ENCODE data around the gene WDR93. TPM values are rescaled to one million over a fixed set of nuclear protein-coding genes. Genes with fewer than 3 reads are reported as not detected.

WDR93 gene
- total and polyA plus RNA-seq, 2 experiments from 2014 or later, result 0.13 TPM; not detected in 1

DNA sequence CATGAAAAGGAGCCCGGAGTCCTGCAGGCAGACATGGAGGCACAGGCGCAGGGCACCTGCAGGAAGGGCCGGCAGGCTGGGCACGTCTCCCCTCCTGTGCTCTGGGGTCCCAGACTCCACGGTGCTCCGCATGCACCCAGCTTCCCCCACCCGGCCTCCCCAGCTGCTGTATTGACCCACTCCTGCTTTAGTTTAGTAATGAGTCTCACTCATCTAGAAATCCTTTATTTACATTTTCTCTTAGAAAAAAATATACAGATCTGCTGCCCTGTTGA lies 94.0 kb downstream of the WDR93 start:
- H3K4me1 ChIP-seq (ENCODE audit: insufficient read depth), result peaks cover 34% of the 10 kb centered on the region
- no peaks in the 10 kb centered on the region for H3K9me2 ChIP-seq (replicated peaks; ENCODE audit: insufficient read depth)
- peak overlapping the region; percentile 76 for H3K27ac ChIP-seq
- 89% methylated on average over 7 of the region's 7 CpGs for WGBS (ENCODE audit: low lambda C conversion rate, missing lambda C conversion rate)
- no peak overlapping the region for H2AFZ ChIP-seq
- TF ChIP-seq EZH2phosphoT487 (IDR thresholded peaks at IDR 0.05; ENCODE audit: low read depth, severe bottlenecking, unreplicated experiment) (no peak), EZH2 (IDR thresholded peaks at IDR 0.05; ENCODE audit: borderline replicate concordance) (no peak)
- TF ChIP-seq, protein P1, sequence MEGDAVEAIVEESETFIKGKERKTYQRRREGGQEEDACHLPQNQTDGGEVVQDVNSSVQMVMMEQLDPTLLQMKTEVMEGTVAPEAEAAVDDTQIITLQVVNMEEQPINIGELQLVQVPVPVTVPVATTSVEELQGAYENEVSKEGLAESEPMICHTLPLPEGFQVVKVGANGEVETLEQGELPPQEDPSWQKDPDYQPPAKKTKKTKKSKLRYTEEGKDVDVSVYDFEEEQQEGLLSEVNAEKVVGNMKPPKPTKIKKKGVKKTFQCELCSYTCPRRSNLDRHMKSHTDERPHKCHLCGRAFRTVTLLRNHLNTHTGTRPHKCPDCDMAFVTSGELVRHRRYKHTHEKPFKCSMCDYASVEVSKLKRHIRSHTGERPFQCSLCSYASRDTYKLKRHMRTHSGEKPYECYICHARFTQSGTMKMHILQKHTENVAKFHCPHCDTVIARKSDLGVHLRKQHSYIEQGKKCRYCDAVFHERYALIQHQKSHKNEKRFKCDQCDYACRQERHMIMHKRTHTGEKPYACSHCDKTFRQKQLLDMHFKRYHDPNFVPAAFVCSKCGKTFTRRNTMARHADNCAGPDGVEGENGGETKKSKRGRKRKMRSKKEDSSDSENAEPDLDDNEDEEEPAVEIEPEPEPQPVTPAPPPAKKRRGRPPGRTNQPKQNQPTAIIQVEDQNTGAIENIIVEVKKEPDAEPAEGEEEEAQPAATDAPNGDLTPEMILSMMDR (IDR thresholded peaks at IDR 0.05; ENCODE audit: poor library complexity), result no peak
- no peak for DNase-seq (ENCODE audit: low spot score)
- H3K9me3 ChIP-seq (ENCODE audit: low read depth), result peaks cover 3% of the 10 kb centered on the region
- no peaks in the 10 kb centered on the region for H3K27me3 ChIP-seq
- no peaks in the 10 kb centered on the region for H3K36me3 ChIP-seq (replicated peaks; ENCODE audit: insufficient read depth, low read depth)
- no peak overlapping the region for H3K4me3 ChIP-seq
- H4K20me1 ChIP-seq (ENCODE audit: insufficient read depth, poor library complexity, severe bottlenecking), result no peaks in the 10 kb centered on the region
- no peaks in the 10 kb centered on the region for H3K79me2 ChIP-seq
- H3K4me2 ChIP-seq, result no peak overlapping the region

DNA sequence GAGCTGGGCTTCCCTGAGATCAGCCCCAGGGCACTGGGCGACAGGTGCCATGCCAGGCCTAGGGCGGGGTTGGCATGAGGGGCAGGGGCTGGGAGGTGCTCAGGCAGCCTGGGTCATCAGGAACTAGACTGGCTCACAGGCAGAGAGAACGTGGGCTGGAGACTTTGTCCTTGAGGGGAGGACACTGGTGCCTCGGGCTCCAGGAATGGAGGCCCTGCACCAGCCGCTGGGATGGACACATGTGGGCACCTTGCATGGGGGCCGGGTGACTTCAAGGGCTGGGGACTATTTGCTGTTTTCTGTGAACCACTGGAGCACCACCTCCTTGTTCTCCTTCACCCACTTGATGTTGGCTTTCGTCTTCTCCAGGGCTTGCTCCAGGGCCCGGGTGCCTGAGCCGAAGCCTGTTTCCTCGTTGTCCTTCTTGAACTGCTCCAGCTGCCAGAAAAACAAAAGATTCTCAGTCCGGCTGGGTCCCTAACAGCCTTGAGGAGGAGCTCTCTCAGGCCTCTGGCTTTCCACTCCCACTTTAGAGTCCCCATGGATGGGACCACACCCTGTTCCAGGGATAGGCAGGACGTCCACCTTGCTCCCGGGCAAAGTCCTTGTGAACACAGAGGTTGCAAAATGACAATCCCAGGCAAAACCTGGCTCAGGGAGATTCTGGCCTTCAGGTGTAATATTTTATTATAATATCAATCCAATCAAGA lies 94.6 kb downstream of the WDR93 start:
- Histone ChIP-seq H4K20me1 (ENCODE audit: insufficient read depth, poor library complexity, severe bottlenecking) (no peaks in the 10 kb centered on the region), H3K4me3 (no peak overlapping the region), H3K27ac (peak overlapping the region; percentile 76), H3K36me3 (replicated peaks; ENCODE audit: insufficient read depth, low read depth) (no peaks in the 10 kb centered on the region), H3K4me1 (ENCODE audit: insufficient read depth) (peaks cover 34% of the 10 kb centered on the region), H3K9me2 (replicated peaks; ENCODE audit: insufficient read depth) (no peaks in the 10 kb centered on the region), H3K9me3 (ENCODE audit: low read depth) (peaks cover 3% of the 10 kb centered on the region), H3K27me3 (no peaks in the 10 kb centered on the region), H2AFZ (no peak overlapping the region), H3K4me2 (peak overlapping the region; percentile 6), H3K79me2 (no peaks in the 10 kb centered on the region)
- no peak for TF ChIP-seq EZH2 (IDR thresholded peaks at IDR 0.05; ENCODE audit: borderline replicate concordance)
- TF ChIP-seq, protein P1 (IDR thresholded peaks at IDR 0.05; ENCODE audit: poor library complexity), result no peak
- TF ChIP-seq EZH2phosphoT487 (IDR thresholded peaks at IDR 0.05; ENCODE audit: low read depth, severe bottlenecking, unreplicated experiment), result no peak
- peak; percentile 73 for DNase-seq (ENCODE audit: low spot score)
- 69% methylated on average over 13 of the region's 13 CpGs for WGBS (ENCODE audit: low lambda C conversion rate, missing lambda C conversion rate)

DNA sequence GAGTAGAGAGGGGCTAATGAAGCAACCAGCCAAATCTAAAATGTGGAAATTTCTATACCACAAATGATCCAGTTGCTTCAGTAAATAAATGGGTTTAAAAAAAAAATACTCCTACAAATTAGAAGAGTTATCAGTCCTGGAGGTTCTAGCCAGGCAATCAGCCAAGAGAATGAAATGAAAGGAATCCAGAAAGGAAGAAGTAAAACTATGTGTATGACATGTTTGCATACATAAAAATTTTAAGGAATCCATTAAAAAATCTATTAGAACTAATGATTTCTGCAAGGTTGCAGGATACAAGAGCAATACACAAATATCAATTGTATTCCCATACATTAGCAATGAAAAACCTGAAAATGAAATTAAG lies 95.1 kb downstream of the WDR93 start:
- TF ChIP-seq EZH2 (IDR thresholded peaks at IDR 0.05; ENCODE audit: borderline replicate concordance) (no peak), EZH2phosphoT487 (IDR thresholded peaks at IDR 0.05; ENCODE audit: low read depth, severe bottlenecking, unreplicated experiment) (no peak)
- TF ChIP-seq, protein P1 (IDR thresholded peaks at IDR 0.05; ENCODE audit: poor library complexity), result no peak
- Histone ChIP-seq H3K4me2 (peak overlapping the region; percentile 6), H3K4me3 (no peak overlapping the region), H3K4me1 (ENCODE audit: insufficient read depth) (peaks cover 34% of the 10 kb centered on the region), H3K27ac (peak overlapping the region; percentile 76), H3K79me2 (no peaks in the 10 kb centered on the region), H3K36me3 (replicated peaks; ENCODE audit: insufficient read depth, low read depth) (no peaks in the 10 kb centered on the region), H3K27me3 (no peaks in the 10 kb centered on the region), H2AFZ (no peak overlapping the region), H3K9me2 (replicated peaks; ENCODE audit: insufficient read depth) (no peaks in the 10 kb centered on the region), H4K20me1 (ENCODE audit: insufficient read depth, poor library complexity, severe bottlenecking) (no peaks in the 10 kb centered on the region), H3K9me3 (ENCODE audit: low read depth) (peaks cover 3% of the 10 kb centered on the region)
- DNase-seq (ENCODE audit: low spot score), result no peak
